ENCODE data around the gene HOXA13. TPM values are rescaled to one million over a fixed set of nuclear protein-coding genes. Genes with fewer than 3 reads are reported as not detected.
A peak's percentile ranks its signal among the peaks of the same experiment; 100 is the strongest.

The HOXA13 gene
- total RNA-seq, 1 experiment from 2014 or later, result 0.35 TPM

- POLR2A ChIA-PET (ENCODE audit: unreplicated experiment), result interaction anchor here (0.6 kb wide), 1 partner anchor 637 kb away, joined by 4 read pairs; no protein-coding TSS in a partner anchor
- Histone ChIP-seq H3K4me2 (no peak overlapping the region), H3K9me3 (ENCODE audit: insufficient read depth, low read depth) (no peaks in the 10 kb centered on the region), H4K20me1 (ENCODE audit: insufficient read depth) (no peaks in the 10 kb centered on the region), H3K27me3 (ENCODE audit: insufficient read depth, low read depth) (no peaks in the 10 kb centered on the region), H3K4me1 (replicated peaks; ENCODE audit: insufficient read depth) (peaks cover 20% of the 10 kb centered on the region), H3K27ac (no peak overlapping the region), H3K4me3 (no peak overlapping the region), H3K9me2 (ENCODE audit: insufficient read depth) (no peaks in the 10 kb centered on the region), H3K36me3 (ENCODE audit: low read depth) (no peaks in the 10 kb centered on the region), H2AFZ (no peak overlapping the region), H3K79me2 (ENCODE audit: low read depth) (no peaks in the 10 kb centered on the region), H3F3A (ENCODE audit: insufficient read depth, low read depth) (peaks cover 21% of the 10 kb centered on the region)
- BruUV-seq (replicated peaks), result no TSS peak
- no peak for DNase-seq
- CTCF ChIA-PET, result no interaction called here
- intact Hi-C loops (cut with micrococcal nuclease; ENCODE audit: unreplicated experiment), result no loop called here
- no peak for TF ChIP-seq CTCF (conservative IDR thresholded peaks at IDR 0.05)
- TF ChIP-seq EZH2 (IDR thresholded peaks at IDR 0.05; ENCODE audit: low read depth), result no peak
These were observed 28.1 kb downstream of the HOXA13 start for GRCh38 chr7:27171637-27172314.

GRCh38 chr7:27171325-27171636 lies 28.6 kb downstream of the HOXA13 start:
- H3K79me2 ChIP-seq (ENCODE audit: low read depth), result no peaks in the 10 kb centered on the region
- H3K36me3 ChIP-seq (ENCODE audit: low read depth), result no peaks in the 10 kb centered on the region
- peaks cover 21% of the 10 kb centered on the region for H3F3A ChIP-seq (ENCODE audit: insufficient read depth, low read depth)
- no peaks in the 10 kb centered on the region for H3K9me3 ChIP-seq (ENCODE audit: insufficient read depth, low read depth)
- POLR2A ChIA-PET (ENCODE audit: unreplicated experiment), result interaction anchor here (0.6 kb wide), 1 partner anchor 638 kb away, joined by 4 read pairs; no protein-coding TSS in a partner anchor
- H3K4me1 ChIP-seq (replicated peaks; ENCODE audit: insufficient read depth), result peaks cover 20% of the 10 kb centered on the region
- H3K27ac ChIP-seq, result no peak overlapping the region
- no TSS peak for BruUV-seq (replicated peaks)
- no peaks in the 10 kb centered on the region for H3K9me2 ChIP-seq (ENCODE audit: insufficient read depth)
- no peaks in the 10 kb centered on the region for H3K27me3 ChIP-seq (ENCODE audit: insufficient read depth, low read depth)
- H2AFZ ChIP-seq, result no peak overlapping the region
- no peak for DNase-seq
- intact Hi-C loops (cut with micrococcal nuclease; ENCODE audit: unreplicated experiment), result no loop called here
- no peak overlapping the region for H3K4me3 ChIP-seq
- H4K20me1 ChIP-seq (ENCODE audit: insufficient read depth), result no peaks in the 10 kb centered on the region
- H3K4me2 ChIP-seq, result no peak overlapping the region
- TF ChIP-seq CTCF (conservative IDR thresholded peaks at IDR 0.05) (no peak), EZH2 (IDR thresholded peaks at IDR 0.05; ENCODE audit: low read depth) (no peak)
- CTCF ChIA-PET, result no interaction called here

- Histone ChIP-seq H3F3A (ENCODE audit: insufficient read depth, low read depth) (peaks cover 21% of the 10 kb centered on the region), H3K9me3 (ENCODE audit: insufficient read depth, low read depth) (no peaks in the 10 kb centered on the region), H2AFZ (peak overlapping the region; percentile 94), H3K4me3 (peak overlapping the region; percentile 94), H4K20me1 (ENCODE audit: insufficient read depth) (no peaks in the 10 kb centered on the region), H3K4me2 (peak overlapping the region; percentile 100), H3K36me3 (ENCODE audit: low read depth) (no peaks in the 10 kb centered on the region), H3K27ac (no peak overlapping the region), H3K79me2 (ENCODE audit: low read depth) (no peaks in the 10 kb centered on the region), H3K4me1 (replicated peaks; ENCODE audit: insufficient read depth) (peaks cover 20% of the 10 kb centered on the region), H3K27me3 (ENCODE audit: insufficient read depth, low read depth) (no peaks in the 10 kb centered on the region), H3K9me2 (ENCODE audit: insufficient read depth) (no peaks in the 10 kb centered on the region)
- CTCF ChIA-PET, result interaction anchor here (0.8 to 0.9 kb wide), 2 partner anchors 9 to 25 kb away, joined by 3 read pairs; no protein-coding TSS in a partner anchor
- no peak for TF ChIP-seq CTCF (conservative IDR thresholded peaks at IDR 0.05)
- TF ChIP-seq EZH2 (IDR thresholded peaks at IDR 0.05; ENCODE audit: low read depth), result no peak
- POLR2A ChIA-PET (ENCODE audit: unreplicated experiment), result interaction anchor here (0.6 kb wide), 1 partner anchor 638 kb away, joined by 4 read pairs; no protein-coding TSS in a partner anchor
- no peak for DNase-seq
- TSS peak; percentile 45 for BruUV-seq (replicated peaks)
- intact Hi-C loops (cut with micrococcal nuclease; ENCODE audit: unreplicated experiment), result no loop called here
These were observed 29.2 kb downstream of the HOXA13 start for GRCh38 chr7:27170426-27171324.
